ENCODE data around the gene THOP1. TPM values are rescaled to one million over a fixed set of nuclear protein-coding genes. Genes with fewer than 3 reads are reported as not detected.

The THOP1 gene
- total RNA-seq, 2 donors from 2014 or later: 31.3 to 55.2 TPM

GRCh38 chr19:2744113-2744512 lies 41.2 kb upstream of the THOP1 start:
- DNase-seq (ENCODE audit: low spot score) (no peak), ATAC-seq (ENCODE audit: insufficient number of reproducible peaks, low FRiP score, low read depth) (no peak)
- no peak for TF ChIP-seq CTCF (IDR thresholded peaks at IDR 0.05)
- no peaks in the 10 kb centered on the region for H3K27me3 ChIP-seq (replicated peaks; ENCODE audit: insufficient read depth)
- H3K36me3 ChIP-seq: no peaks in the 10 kb centered on the region
- no peaks in the 10 kb centered on the region for H3K9me3 ChIP-seq
- peaks cover 4 to 5% of the 10 kb centered on the region in 2 donors for H3K4me1 ChIP-seq (ENCODE audit: control insufficient read depth in 1 of 2, low read depth in 2 of 2)
- H3K27ac ChIP-seq: no peak overlapping the region
- no peak overlapping the region for H3K4me3 ChIP-seq

GRCh38 chr19:2747349-2747748 lies 38.0 kb upstream of the THOP1 start:
- TF ChIP-seq CTCF (IDR thresholded peaks at IDR 0.05): no peak
- ATAC-seq (ENCODE audit: insufficient number of reproducible peaks, low FRiP score, low read depth): no peak

GRCh38 chr19:2750808-2751437 lies 34.4 kb upstream of the THOP1 start:
- no peak for ATAC-seq (ENCODE audit: insufficient number of reproducible peaks, low FRiP score, low read depth)
- no peak for TF ChIP-seq CTCF (IDR thresholded peaks at IDR 0.05)
- no peaks in the 10 kb centered on the region for H3K27me3 ChIP-seq (replicated peaks; ENCODE audit: insufficient read depth)

More at GRCh38 chr19:2747349-2747748, 38.0 kb upstream of the THOP1 start:
- Histone ChIP-seq H3K4me3 (no peak overlapping the region), H3K9me3 (no peaks in the 10 kb centered on the region), H3K36me3 (no peaks in the 10 kb centered on the region), H3K4me1 (ENCODE audit: control insufficient read depth in 1 of 2, low read depth in 2 of 2) (no peaks in the 10 kb centered on the region), H3K27me3 (replicated peaks; ENCODE audit: insufficient read depth) (no peaks in the 10 kb centered on the region), H3K27ac (no peak overlapping the region)
- no peak for DNase-seq (ENCODE audit: low spot score)

GRCh38 chr19:2751438-2751830 lies 33.9 kb upstream of the THOP1 start:
- Histone ChIP-seq H3K36me3 (peaks cover 15% of the 10 kb centered on the region), H3K9me3 (no peaks in the 10 kb centered on the region), H3K27me3 (replicated peaks; ENCODE audit: insufficient read depth) (no peaks in the 10 kb centered on the region), H3K27ac (no peak overlapping the region), H3K4me1 (ENCODE audit: control insufficient read depth in 1 of 2, low read depth in 2 of 2) (no peaks in the 10 kb centered on the region), H3K4me3 (no peak overlapping the region)
- no peak for TF ChIP-seq CTCF (IDR thresholded peaks at IDR 0.05)
- no peak for ATAC-seq (ENCODE audit: insufficient number of reproducible peaks, low FRiP score, low read depth)
- no peak for DNase-seq (ENCODE audit: low spot score)

More at GRCh38 chr19:2750808-2751437, 34.4 kb upstream of the THOP1 start:
- no peak for DNase-seq (ENCODE audit: low spot score)
- H3K4me1 ChIP-seq (ENCODE audit: control insufficient read depth in 1 of 2, low read depth in 2 of 2): no peaks in the 10 kb centered on the region
- peaks cover 12% of the 10 kb centered on the region for H3K36me3 ChIP-seq
- no peak overlapping the region for H3K27ac ChIP-seq
- no peak overlapping the region for H3K4me3 ChIP-seq
- H3K9me3 ChIP-seq: no peaks in the 10 kb centered on the region

- no peak overlapping the region for H3K4me3 ChIP-seq
- ATAC-seq (ENCODE audit: insufficient number of reproducible peaks, low FRiP score, low read depth): no peak
- H3K27ac ChIP-seq: no peak overlapping the region
- DNase-seq (ENCODE audit: low spot score): no peak
- no peaks in the 10 kb centered on the region for H3K4me1 ChIP-seq (ENCODE audit: control insufficient read depth in 1 of 2, low read depth in 2 of 2)
- no peaks in the 10 kb centered on the region for H3K27me3 ChIP-seq (replicated peaks; ENCODE audit: insufficient read depth)
- H3K9me3 ChIP-seq: no peaks in the 10 kb centered on the region
- H3K36me3 ChIP-seq: peaks cover 30% of the 10 kb centered on the region
- TF ChIP-seq CTCF (IDR thresholded peaks at IDR 0.05): no peak
These were observed 30.4 kb upstream of the THOP1 start for GRCh38 chr19:2754659-2755447.
